HCT116 (cell line): Measurements from ENCODE around the gene FZR1.

Experiments used
- EZH2 ChIP-seq: fragments of 200-600 bp; sonication (generic); IDR thresholded peaks from 2 replicates; pipeline ENCODE4 v1.6.1; 2017; ENCODE audit warnings: antibody characterized with exemption, mixed run types
- EZH2phosphoT487 ChIP-seq: fragments of 200-600 bp; IDR thresholded peaks from 2 replicates; pipeline ENCODE4 v1.6.1; 2018; ENCODE audit warnings: antibody characterized with exemption, borderline replicate concordance
- POLR2A ChIP-seq: IDR thresholded peaks from 2 replicates; pipeline ENCODE4 v1.7.0; 2011; ENCODE audit warnings: borderline replicate concordance; ENCODE audit not compliant: insufficient read depth, insufficient read length; ENCODE audit errors: extremely low read depth
- RAD21 ChIP-seq: IDR thresholded peaks from 2 replicates; pipeline ENCODE4 v1.6.1; 2012; ENCODE audit warnings: low read depth, mild to moderate bottlenecking
- TF ChIP-seq, protein P1 (sequence below): IDR thresholded peaks from 2 replicates; pipeline ENCODE4 v1.6.1; 2012; ENCODE audit warnings: low read depth
- TF ChIP-seq, protein P2 (sequence below), 3 experiments: fragments of 200-600 bp in 1 of 3; sonication (generic) in 1 of 3; IDR thresholded peaks in 2 of 3; conservative IDR thresholded peaks in 1 of 3; 2 replicates each; pipeline ENCODE4 v1.5.1; 2012 to 2017; ENCODE audit warnings: low read depth in 2 of 3, low read length in 2 of 3, antibody characterized with exemption in 1 of 3, borderline replicate concordance in 1 of 3, control low read depth in 1 of 3, mild to moderate bottlenecking in 1 of 3, mixed read lengths in 1 of 3, mixed run types in 1 of 3, moderate library complexity in 1 of 3; ENCODE audit not compliant: insufficient read depth in 1 of 3

DNA sequence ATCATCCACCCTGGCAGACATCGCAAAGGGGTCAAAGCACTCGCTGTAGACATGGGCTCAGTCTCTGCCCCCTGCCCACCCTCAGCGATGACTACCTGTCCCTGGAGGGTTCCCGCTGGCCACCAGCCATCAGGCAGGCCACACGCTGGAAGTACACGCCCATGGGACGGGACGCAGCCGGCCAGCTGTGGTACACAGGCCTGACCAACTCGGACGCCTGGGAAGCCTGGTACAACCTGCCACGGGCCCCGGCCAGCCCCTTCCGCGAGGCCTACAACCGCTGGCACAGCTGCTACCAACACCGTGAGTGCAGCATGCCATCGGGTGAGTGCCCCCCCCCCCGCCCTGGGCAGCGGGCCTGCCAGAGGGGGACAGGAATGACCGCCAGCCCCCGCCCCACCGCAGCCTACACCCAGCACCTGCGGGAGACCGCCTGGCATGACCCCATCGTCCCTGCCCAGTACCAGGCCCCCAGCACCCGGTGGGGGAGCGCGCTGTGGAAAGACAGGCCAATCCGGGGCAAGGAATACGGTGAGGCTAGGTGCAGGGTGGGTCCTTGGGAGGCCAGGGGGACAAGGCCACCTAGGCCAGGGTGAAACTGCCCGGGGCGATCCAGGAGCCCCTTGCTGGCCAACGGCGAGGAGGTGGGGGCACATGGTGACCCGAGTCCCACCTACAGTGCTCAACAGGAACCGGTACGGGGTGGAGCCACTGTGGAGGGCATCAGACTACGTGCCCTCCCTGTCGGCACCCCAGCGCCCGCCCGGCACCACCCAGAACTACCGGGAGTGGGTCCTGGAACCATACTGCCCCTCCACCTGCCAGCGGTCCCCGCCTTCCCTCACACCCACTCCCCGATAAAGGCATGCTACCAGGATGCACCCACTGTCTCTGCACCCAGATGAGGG lies 37.3 kb downstream of the FZR1 start:
- TF ChIP-seq, protein P1, sequence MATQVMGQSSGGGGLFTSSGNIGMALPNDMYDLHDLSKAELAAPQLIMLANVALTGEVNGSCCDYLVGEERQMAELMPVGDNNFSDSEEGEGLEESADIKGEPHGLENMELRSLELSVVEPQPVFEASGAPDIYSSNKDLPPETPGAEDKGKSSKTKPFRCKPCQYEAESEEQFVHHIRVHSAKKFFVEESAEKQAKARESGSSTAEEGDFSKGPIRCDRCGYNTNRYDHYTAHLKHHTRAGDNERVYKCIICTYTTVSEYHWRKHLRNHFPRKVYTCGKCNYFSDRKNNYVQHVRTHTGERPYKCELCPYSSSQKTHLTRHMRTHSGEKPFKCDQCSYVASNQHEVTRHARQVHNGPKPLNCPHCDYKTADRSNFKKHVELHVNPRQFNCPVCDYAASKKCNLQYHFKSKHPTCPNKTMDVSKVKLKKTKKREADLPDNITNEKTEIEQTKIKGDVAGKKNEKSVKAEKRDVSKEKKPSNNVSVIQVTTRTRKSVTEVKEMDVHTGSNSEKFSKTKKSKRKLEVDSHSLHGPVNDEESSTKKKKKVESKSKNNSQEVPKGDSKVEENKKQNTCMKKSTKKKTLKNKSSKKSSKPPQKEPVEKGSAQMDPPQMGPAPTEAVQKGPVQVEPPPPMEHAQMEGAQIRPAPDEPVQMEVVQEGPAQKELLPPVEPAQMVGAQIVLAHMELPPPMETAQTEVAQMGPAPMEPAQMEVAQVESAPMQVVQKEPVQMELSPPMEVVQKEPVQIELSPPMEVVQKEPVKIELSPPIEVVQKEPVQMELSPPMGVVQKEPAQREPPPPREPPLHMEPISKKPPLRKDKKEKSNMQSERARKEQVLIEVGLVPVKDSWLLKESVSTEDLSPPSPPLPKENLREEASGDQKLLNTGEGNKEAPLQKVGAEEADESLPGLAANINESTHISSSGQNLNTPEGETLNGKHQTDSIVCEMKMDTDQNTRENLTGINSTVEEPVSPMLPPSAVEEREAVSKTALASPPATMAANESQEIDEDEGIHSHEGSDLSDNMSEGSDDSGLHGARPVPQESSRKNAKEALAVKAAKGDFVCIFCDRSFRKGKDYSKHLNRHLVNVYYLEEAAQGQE: no peak
- TF ChIP-seq, protein P2, sequence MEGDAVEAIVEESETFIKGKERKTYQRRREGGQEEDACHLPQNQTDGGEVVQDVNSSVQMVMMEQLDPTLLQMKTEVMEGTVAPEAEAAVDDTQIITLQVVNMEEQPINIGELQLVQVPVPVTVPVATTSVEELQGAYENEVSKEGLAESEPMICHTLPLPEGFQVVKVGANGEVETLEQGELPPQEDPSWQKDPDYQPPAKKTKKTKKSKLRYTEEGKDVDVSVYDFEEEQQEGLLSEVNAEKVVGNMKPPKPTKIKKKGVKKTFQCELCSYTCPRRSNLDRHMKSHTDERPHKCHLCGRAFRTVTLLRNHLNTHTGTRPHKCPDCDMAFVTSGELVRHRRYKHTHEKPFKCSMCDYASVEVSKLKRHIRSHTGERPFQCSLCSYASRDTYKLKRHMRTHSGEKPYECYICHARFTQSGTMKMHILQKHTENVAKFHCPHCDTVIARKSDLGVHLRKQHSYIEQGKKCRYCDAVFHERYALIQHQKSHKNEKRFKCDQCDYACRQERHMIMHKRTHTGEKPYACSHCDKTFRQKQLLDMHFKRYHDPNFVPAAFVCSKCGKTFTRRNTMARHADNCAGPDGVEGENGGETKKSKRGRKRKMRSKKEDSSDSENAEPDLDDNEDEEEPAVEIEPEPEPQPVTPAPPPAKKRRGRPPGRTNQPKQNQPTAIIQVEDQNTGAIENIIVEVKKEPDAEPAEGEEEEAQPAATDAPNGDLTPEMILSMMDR (IDR thresholded peaks at IDR 0.05 in 2 of 3, conservative IDR thresholded peaks at IDR 0.05 in 1 of 3; ENCODE audit: borderline replicate concordance in 1 of 3, insufficient read depth in 1 of 3, low read depth in 2 of 3, low read length in 2 of 3): no peak
- no peak for TF ChIP-seq EZH2
- no peak for TF ChIP-seq RAD21
- no peak for TF ChIP-seq POLR2A
- TF ChIP-seq EZH2phosphoT487: no peak
